Neural cell (in vitro differentiated cells): Measurements from ENCODE around the gene NCF4. TPM values are rescaled to one million over a fixed set of nuclear protein-coding genes. Genes with fewer than 3 reads are reported as not detected.

Source experiments
- H2AFZ ChIP-seq: fragments of 200-600, 300-800 bp; sonication (generic), shearing (Covaris generic); 2 replicates; pipeline ENCODE4 v1.6.0; 2014; ENCODE audit warnings: low read depth, mild to moderate bottlenecking, antibody characterized with exemption, low read length, moderate library complexity
- H3F3A ChIP-seq: fragments of 200-600 bp; shearing (Covaris generic); 2 replicates; pipeline ENCODE4 v1.6.1; 2016; ENCODE audit warnings: mild to moderate bottlenecking, moderate library complexity, mixed read lengths, antibody characterized with exemption, low read length; ENCODE audit not compliant: insufficient read depth, poor library complexity, severe bottlenecking
- H3K27ac ChIP-seq: fragments of 200-600, 300-800 bp; sonication (generic), shearing (Covaris generic); 2 replicates; pipeline ENCODE4 v1.5.1; 2014; ENCODE audit warnings: mild to moderate bottlenecking, low read length, moderate library complexity
- H3K27me3 ChIP-seq: fragments of 300-800, 200-600 bp; sonication (generic), shearing (Covaris generic); 2 replicates; pipeline ENCODE4 v1.6.0; 2014; ENCODE audit warnings: mild to moderate bottlenecking, low read depth, low read length, moderate library complexity; ENCODE audit not compliant: insufficient read depth
- H3K36me3 ChIP-seq: fragments of 300-800, 200-600 bp; sonication (generic), shearing (Covaris generic); 2 replicates; pipeline ENCODE4 v1.5.1; 2014; ENCODE audit warnings: mild to moderate bottlenecking, antibody characterized with exemption, low read length, moderate library complexity; ENCODE audit not compliant: insufficient read depth
- H3K4me2 ChIP-seq: fragments of 300-800, 200-600 bp; sonication (generic), shearing (Covaris generic); 2 replicates; pipeline ENCODE4 v1.6.0; 2014; ENCODE audit warnings: mild to moderate bottlenecking, low read length
- H3K4me3 ChIP-seq: fragments of 300-800, 200-600 bp; sonication (generic), shearing (Covaris generic); 2 replicates; pipeline ENCODE4 v1.5.1; 2014; ENCODE audit warnings: mild to moderate bottlenecking, low read length, moderate library complexity
- H3K79me2 ChIP-seq: fragments of 200-600 bp; shearing (Covaris generic); replicated peaks from 2 replicates; pipeline ENCODE4 v1.6.0; 2014; ENCODE audit warnings: mild to moderate bottlenecking, low read length, moderate library complexity; ENCODE audit not compliant: insufficient read depth
- H3K9ac ChIP-seq: fragments of 300-800, 200-600 bp; sonication (generic), shearing (Covaris generic); 2 replicates; pipeline ENCODE4 v1.6.1; 2016; ENCODE audit warnings: mild to moderate bottlenecking, low read length, mixed read lengths
- H3K9me2 ChIP-seq: fragments of 200-600 bp; shearing (Covaris generic); 2 replicates; pipeline ENCODE4 v1.6.1; 2016; ENCODE audit warnings: mild to moderate bottlenecking, low read length, mixed read lengths; ENCODE audit not compliant: insufficient read depth
- H3K9me3 ChIP-seq: fragments of 200-600, 300-800 bp; sonication (generic), shearing (Covaris generic); 2 replicates; pipeline ENCODE4 v1.6.1; 2016; ENCODE audit warnings: mild to moderate bottlenecking, mixed run types, low read length, moderate library complexity, mixed read lengths
- H4K20me1 ChIP-seq: fragments of 200-600 bp; shearing (Covaris generic); 2 replicates; pipeline ENCODE4 v1.6.1; 2016; ENCODE audit warnings: mild to moderate bottlenecking, mixed run types; ENCODE audit not compliant: insufficient read depth
- EP300 ChIP-seq: fragments of 450-650 bp; conservative IDR thresholded peaks from 2 replicates; pipeline ENCODE4 v1.6.1; 2014; ENCODE audit warnings: antibody characterized with exemption, mild to moderate bottlenecking, moderate library complexity; ENCODE audit not compliant: poor library complexity, severe bottlenecking
- EZH2 ChIP-seq: fragments of 200-600, 300-800 bp; shearing (Covaris generic), sonication (generic); IDR thresholded peaks from 2 replicates; pipeline ENCODE4 v1.6.1; 2014; ENCODE audit warnings: antibody characterized with exemption, low read length, borderline replicate concordance, mild to moderate bottlenecking; ENCODE audit not compliant: insufficient read depth, poor library complexity, severe bottlenecking
- MXI1 ChIP-seq: fragments of 450-650 bp; conservative IDR thresholded peaks from 2 replicates; pipeline ENCODE4 v1.6.1; 2014; ENCODE audit warnings: antibody characterized with exemption, mild to moderate bottlenecking; ENCODE audit not compliant: poor library complexity, severe bottlenecking
- POLR2AphosphoS5 ChIP-seq: IDR thresholded peaks from 2 replicates; pipeline ENCODE4 v1.6.1; 2012
- RAD21 ChIP-seq: fragments of 450-650 bp; conservative IDR thresholded peaks from 2 replicates; pipeline ENCODE4 v1.6.1; 2014; ENCODE audit warnings: antibody characterized with exemption, mild to moderate bottlenecking, moderate library complexity
- SMC3 ChIP-seq: fragments of 450-650 bp; conservative IDR thresholded peaks from 2 replicates; pipeline ENCODE4 v1.6.1; 2014; ENCODE audit warnings: antibody characterized with exemption, mild to moderate bottlenecking, moderate library complexity; ENCODE audit not compliant: poor library complexity
- TAF1 ChIP-seq: IDR thresholded peaks from 2 replicates; pipeline ENCODE4 v1.6.1; 2012; ENCODE audit warnings: low read depth
- polyA plus RNA-seq: library from polyadenylated mRNA; depleted of rRNA; stranded (reverse); fragments of >200 nt; gene quantifications from 2 replicates; pipeline ENCODE4 v1.2.3, GENCODE V29; 2014
- TF ChIP-seq, protein P1 (sequence below): IDR thresholded peaks from 2 replicates; pipeline ENCODE4 v1.6.1; 2012; ENCODE audit warnings: borderline replicate concordance
- TF ChIP-seq, protein P2 (sequence below): fragments of 450-650 bp; IDR thresholded peaks from 2 replicates; pipeline ENCODE4 v1.5.1; 2014; ENCODE audit warnings: antibody characterized with exemption, mild to moderate bottlenecking, moderate library complexity; ENCODE audit not compliant: poor library complexity, severe bottlenecking

NCF4 gene
- polyA plus RNA-seq, 1 donor from 2014 or later, result not detected

DNA sequence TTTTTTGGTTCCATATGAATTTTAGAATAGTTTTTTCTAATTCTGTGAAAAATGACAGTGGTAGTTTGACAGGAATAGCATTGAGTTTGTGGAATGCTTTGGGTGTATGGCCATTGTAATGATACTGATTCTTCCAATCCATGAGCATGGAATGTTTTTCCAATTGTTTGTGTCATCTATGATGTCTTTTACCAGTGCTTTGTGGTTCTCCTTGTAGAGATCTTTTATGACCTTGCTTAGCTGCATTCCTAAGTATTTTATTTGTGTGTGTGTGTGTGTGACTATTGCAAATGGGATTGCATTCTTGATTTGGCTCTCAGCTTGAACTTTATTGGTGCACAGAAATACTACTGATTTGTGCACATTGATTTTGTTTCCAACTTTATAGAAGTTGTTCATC, 49.7 kb downstream of the NCF4 start:
- Histone ChIP-seq H3K4me2 (no peak overlapping the region), H3K9ac (no peak overlapping the region), H3K79me2 (no peaks in the 10 kb centered on the region), H4K20me1 (no peaks in the 10 kb centered on the region), H2AFZ (no peak overlapping the region), H3K36me3 (no peaks in the 10 kb centered on the region), H3K27ac (no peak overlapping the region), H3K4me3 (no peak overlapping the region), H3K9me3 (no peaks in the 10 kb centered on the region), H3F3A (no peaks in the 10 kb centered on the region), H3K9me2 (no peaks in the 10 kb centered on the region), H3K27me3 (no peaks in the 10 kb centered on the region)
- TF ChIP-seq POLR2AphosphoS5 (no peak), MXI1 (no peak), SMC3 (no peak), EZH2 (no peak), TAF1 (no peak), RAD21 (no peak), EP300 (no peak)
- TF ChIP-seq, protein P1, sequence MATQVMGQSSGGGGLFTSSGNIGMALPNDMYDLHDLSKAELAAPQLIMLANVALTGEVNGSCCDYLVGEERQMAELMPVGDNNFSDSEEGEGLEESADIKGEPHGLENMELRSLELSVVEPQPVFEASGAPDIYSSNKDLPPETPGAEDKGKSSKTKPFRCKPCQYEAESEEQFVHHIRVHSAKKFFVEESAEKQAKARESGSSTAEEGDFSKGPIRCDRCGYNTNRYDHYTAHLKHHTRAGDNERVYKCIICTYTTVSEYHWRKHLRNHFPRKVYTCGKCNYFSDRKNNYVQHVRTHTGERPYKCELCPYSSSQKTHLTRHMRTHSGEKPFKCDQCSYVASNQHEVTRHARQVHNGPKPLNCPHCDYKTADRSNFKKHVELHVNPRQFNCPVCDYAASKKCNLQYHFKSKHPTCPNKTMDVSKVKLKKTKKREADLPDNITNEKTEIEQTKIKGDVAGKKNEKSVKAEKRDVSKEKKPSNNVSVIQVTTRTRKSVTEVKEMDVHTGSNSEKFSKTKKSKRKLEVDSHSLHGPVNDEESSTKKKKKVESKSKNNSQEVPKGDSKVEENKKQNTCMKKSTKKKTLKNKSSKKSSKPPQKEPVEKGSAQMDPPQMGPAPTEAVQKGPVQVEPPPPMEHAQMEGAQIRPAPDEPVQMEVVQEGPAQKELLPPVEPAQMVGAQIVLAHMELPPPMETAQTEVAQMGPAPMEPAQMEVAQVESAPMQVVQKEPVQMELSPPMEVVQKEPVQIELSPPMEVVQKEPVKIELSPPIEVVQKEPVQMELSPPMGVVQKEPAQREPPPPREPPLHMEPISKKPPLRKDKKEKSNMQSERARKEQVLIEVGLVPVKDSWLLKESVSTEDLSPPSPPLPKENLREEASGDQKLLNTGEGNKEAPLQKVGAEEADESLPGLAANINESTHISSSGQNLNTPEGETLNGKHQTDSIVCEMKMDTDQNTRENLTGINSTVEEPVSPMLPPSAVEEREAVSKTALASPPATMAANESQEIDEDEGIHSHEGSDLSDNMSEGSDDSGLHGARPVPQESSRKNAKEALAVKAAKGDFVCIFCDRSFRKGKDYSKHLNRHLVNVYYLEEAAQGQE, result no peak
- TF ChIP-seq, protein P2, sequence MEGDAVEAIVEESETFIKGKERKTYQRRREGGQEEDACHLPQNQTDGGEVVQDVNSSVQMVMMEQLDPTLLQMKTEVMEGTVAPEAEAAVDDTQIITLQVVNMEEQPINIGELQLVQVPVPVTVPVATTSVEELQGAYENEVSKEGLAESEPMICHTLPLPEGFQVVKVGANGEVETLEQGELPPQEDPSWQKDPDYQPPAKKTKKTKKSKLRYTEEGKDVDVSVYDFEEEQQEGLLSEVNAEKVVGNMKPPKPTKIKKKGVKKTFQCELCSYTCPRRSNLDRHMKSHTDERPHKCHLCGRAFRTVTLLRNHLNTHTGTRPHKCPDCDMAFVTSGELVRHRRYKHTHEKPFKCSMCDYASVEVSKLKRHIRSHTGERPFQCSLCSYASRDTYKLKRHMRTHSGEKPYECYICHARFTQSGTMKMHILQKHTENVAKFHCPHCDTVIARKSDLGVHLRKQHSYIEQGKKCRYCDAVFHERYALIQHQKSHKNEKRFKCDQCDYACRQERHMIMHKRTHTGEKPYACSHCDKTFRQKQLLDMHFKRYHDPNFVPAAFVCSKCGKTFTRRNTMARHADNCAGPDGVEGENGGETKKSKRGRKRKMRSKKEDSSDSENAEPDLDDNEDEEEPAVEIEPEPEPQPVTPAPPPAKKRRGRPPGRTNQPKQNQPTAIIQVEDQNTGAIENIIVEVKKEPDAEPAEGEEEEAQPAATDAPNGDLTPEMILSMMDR, result no peak

DNA sequence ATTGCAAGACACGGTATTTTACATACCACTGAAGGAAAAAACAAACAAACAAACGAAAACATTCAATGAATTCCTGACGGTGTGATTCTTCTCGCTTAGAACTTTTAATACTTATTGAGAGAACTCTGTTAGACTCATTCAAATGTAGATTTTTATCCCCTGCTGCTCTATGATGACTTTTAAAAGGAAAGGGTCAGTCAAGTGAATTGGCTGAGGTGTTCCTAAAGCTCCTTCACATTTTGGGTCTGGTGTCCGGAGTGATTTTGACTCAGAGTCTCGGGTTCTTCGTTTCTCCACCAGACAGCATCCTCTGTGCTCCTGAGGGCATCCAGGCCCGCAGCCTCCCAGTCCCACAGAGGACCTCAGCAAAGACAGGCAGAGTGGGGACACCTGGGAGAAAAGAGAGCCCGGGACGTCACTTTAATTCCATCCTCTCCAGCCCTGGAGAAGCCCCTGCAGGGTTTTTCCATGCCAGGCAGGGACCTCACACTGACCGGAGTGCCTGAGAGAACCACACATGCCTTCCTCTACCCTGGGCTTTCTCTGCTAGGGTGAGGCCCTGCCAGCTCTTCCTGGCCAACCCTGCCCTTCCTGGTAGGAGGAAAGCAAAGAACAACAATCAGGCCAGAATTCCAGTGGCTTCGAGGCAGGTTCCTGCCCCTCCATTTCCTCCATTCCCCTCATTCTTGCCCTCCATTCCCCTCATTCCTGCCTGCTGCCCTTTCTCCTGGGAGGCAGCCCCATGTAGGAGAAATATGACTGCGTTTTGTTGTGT, 51.3 kb downstream of the NCF4 start:
- Histone ChIP-seq H4K20me1 (no peaks in the 10 kb centered on the region), H3K79me2 (no peaks in the 10 kb centered on the region), H3F3A (no peaks in the 10 kb centered on the region), H3K27me3 (no peaks in the 10 kb centered on the region), H3K36me3 (no peaks in the 10 kb centered on the region), H3K9me3 (no peaks in the 10 kb centered on the region), H3K9ac (no peak overlapping the region), H3K9me2 (no peaks in the 10 kb centered on the region), H3K4me2 (no peak overlapping the region), H2AFZ (no peak overlapping the region), H3K27ac (no peak overlapping the region), H3K4me3 (no peak overlapping the region)
- TF ChIP-seq RAD21 (no peak), EP300 (no peak), MXI1 (no peak), TAF1 (no peak), POLR2AphosphoS5 (no peak), EZH2 (no peak), SMC3 (no peak)
- TF ChIP-seq, protein P2, result no peak
- TF ChIP-seq, protein P1, result no peak
